HepG2 (cell line): Measurements from ENCODE around the gene CTIF. TPM values are rescaled to one million over a fixed set of nuclear protein-coding genes. Genes with fewer than 3 reads are reported as not detected.

Source experiments
- ARNT2 ChIP-seq: sonication (generic); formaldehyde crosslinking; IDR thresholded peaks from 2 replicates; pipeline ENCODE4 v1.8.0; 2022; ENCODE audit warnings: mild to moderate bottlenecking, low read depth, missing genetic modification reagents, moderate library complexity
- ELF3 ChIP-seq: IDR thresholded peaks from 2 replicates; pipeline ENCODE4 v1.6.1; 2016; ENCODE audit warnings: missing genetic modification reagents, missing compliant biosample characterization
- ETV6 ChIP-seq: sonication (generic); formaldehyde crosslinking; conservative IDR thresholded peaks from 2 replicates; pipeline ENCODE4 v1.4.0; 2020; ENCODE audit warnings: missing genetic modification reagents
- FOSL2 ChIP-seq: sonication (generic); formaldehyde crosslinking; IDR thresholded peaks from 2 replicates; pipeline ENCODE4 v1.4.0; 2020; ENCODE audit warnings: missing genetic modification reagents
- IRX3 ChIP-seq: sonication (generic); formaldehyde crosslinking; IDR thresholded peaks from 2 replicates; pipeline ENCODE4 v1.8.1; 2023; ENCODE audit warnings: mild to moderate bottlenecking, low read depth, missing genetic modification reagents, borderline replicate concordance
- KAT2B ChIP-seq: fragments of 150-350 bp; IDR thresholded peaks from 2 replicates; pipeline ENCODE4 v1.6.1; 2014; ENCODE audit warnings: low read depth, low read length, borderline replicate concordance
- KDM5B ChIP-seq: sonication (generic); formaldehyde crosslinking; IDR thresholded peaks from 2 replicates; pipeline ENCODE4 v1.4.0; 2020; ENCODE audit warnings: missing genetic modification reagents, mild to moderate bottlenecking, borderline replicate concordance
- MAFF ChIP-seq: IDR thresholded peaks from 2 replicates; pipeline ENCODE4 v1.6.1; 2011; ENCODE audit warnings: low read depth, low read length, improper control_type of control experiment
- MAFG ChIP-seq: sonication (generic); formaldehyde crosslinking; IDR thresholded peaks from 2 replicates; pipeline ENCODE4 v1.5.1; 2020; ENCODE audit warnings: mild to moderate bottlenecking, missing genetic modification reagents
- MAFK ChIP-seq, 2 experiments: IDR thresholded peaks in 1 of 2; conservative IDR thresholded peaks in 1 of 2; 2 replicates each; pipeline ENCODE4 v1.6.1; 2011; ENCODE audit warnings: improper control_type of control experiment in 2 of 2, low read length in 2 of 2
- NFYC ChIP-seq: IDR thresholded peaks from 2 replicates; pipeline ENCODE4 v1.6.1; 2016; ENCODE audit warnings: missing genetic modification reagents, missing compliant biosample characterization
- NKX3-1 ChIP-seq: sonication (generic); formaldehyde crosslinking; IDR thresholded peaks from 2 replicates; pipeline ENCODE4 v1.5.0; 2020; ENCODE audit warnings: missing genetic modification reagents
- NPAS2 ChIP-seq: sonication (generic); formaldehyde crosslinking; IDR thresholded peaks from 2 replicates; pipeline ENCODE4 v1.8.0; 2022; ENCODE audit warnings: mild to moderate bottlenecking, missing genetic modification reagents, borderline replicate concordance
- RCOR2 ChIP-seq: IDR thresholded peaks from 2 replicates; pipeline ENCODE4 v1.6.1; 2016; ENCODE audit warnings: missing biosample characterization, missing genetic modification reagents
- RORA ChIP-seq: sonication (generic); formaldehyde crosslinking; IDR thresholded peaks from 2 replicates; pipeline ENCODE4 v1.5.0; 2020; ENCODE audit warnings: mild to moderate bottlenecking, missing genetic modification reagents, moderate library complexity
- SOX5 ChIP-seq: IDR thresholded peaks from 2 replicates; pipeline ENCODE4 v1.6.1; 2016; ENCODE audit warnings: borderline replicate concordance
- SP2 ChIP-seq: sonication (generic); formaldehyde crosslinking; IDR thresholded peaks from 2 replicates; pipeline ENCODE4 v1.5.1; 2020; ENCODE audit warnings: mild to moderate bottlenecking, missing genetic modification reagents
- ZFP36 ChIP-seq: fragments of 150-350 bp; IDR thresholded peaks from 2 replicates; pipeline ENCODE4 v1.6.1; 2018; ENCODE audit warnings: borderline replicate concordance, low read length, low read depth; ENCODE audit not compliant: partially characterized antibody
- ZMYM3 ChIP-seq: sonication (generic); formaldehyde crosslinking; IDR thresholded peaks from 2 replicates; pipeline ENCODE4 v1.5.1; 2020; ENCODE audit warnings: mild to moderate bottlenecking, missing genetic modification reagents
- ZNF292 ChIP-seq: sonication (generic); formaldehyde crosslinking; IDR thresholded peaks from 2 replicates; pipeline ENCODE4 v1.8.1; 2022; ENCODE audit warnings: mild to moderate bottlenecking, low read depth, missing genetic modification reagents, borderline replicate concordance
- ZNF768 ChIP-seq: sonication (generic); formaldehyde crosslinking; IDR thresholded peaks from 2 replicates; pipeline ENCODE4 v1.4.0; 2020; ENCODE audit warnings: missing genetic modification reagents
- polyA plus RNA-seq, 8 experiments: library from polyadenylated mRNA; depleted of rRNA in 3 of 8; stranded (reverse) in 7 of 8; unstranded in 1 of 8; fragments of >200 nt; fragmentation: Illumina TruSeq in 4 of 8; extraction: Trizol in 4 of 8; gene quantifications; 2 replicates each; pipeline versions ENCODE4 v1.2.1 to v1.2.3, GENCODE V29; 2011 to 2016; ENCODE audit warnings: low read depth in 4 of 8, missing spikeins in 1 of 8, mixed read lengths in 1 of 8; ENCODE audit not compliant: insufficient read depth in 1 of 8
- total RNA-seq, 5 experiments: library from RNA; depleted of rRNA; stranded (reverse); fragments of >200 nt; fragmentation: Illumina TruSeq; extraction: Trizol; gene quantifications; 2 replicates each; pipeline ENCODE4 v1.2.3, GENCODE V29; 2016; ENCODE audit warnings: low read depth in 1 of 5
- TF ChIP-seq, protein P1 (sequence below): sonication (generic); formaldehyde crosslinking; IDR thresholded peaks from 2 replicates; pipeline ENCODE4 v1.4.0; 2020; ENCODE audit warnings: missing genetic modification reagents
- TF ChIP-seq, protein P2 (sequence below): sonication (generic); formaldehyde crosslinking; IDR thresholded peaks from 2 replicates; pipeline ENCODE4 v1.4.0; 2020; ENCODE audit warnings: missing genetic modification reagents, borderline replicate concordance
- TF ChIP-seq, protein P3 (sequence below): IDR thresholded peaks from 2 replicates; pipeline ENCODE4 v1.6.1; 2016; ENCODE audit warnings: missing biosample characterization, missing genetic modification reagents, low read depth

The CTIF gene
- total and polyA plus RNA-seq, 2 of the 13 experiments (the other 11 are each of a cell fraction or from before 2014, with no cell fraction given): 18.2 to 28.0 TPM

DNA sequence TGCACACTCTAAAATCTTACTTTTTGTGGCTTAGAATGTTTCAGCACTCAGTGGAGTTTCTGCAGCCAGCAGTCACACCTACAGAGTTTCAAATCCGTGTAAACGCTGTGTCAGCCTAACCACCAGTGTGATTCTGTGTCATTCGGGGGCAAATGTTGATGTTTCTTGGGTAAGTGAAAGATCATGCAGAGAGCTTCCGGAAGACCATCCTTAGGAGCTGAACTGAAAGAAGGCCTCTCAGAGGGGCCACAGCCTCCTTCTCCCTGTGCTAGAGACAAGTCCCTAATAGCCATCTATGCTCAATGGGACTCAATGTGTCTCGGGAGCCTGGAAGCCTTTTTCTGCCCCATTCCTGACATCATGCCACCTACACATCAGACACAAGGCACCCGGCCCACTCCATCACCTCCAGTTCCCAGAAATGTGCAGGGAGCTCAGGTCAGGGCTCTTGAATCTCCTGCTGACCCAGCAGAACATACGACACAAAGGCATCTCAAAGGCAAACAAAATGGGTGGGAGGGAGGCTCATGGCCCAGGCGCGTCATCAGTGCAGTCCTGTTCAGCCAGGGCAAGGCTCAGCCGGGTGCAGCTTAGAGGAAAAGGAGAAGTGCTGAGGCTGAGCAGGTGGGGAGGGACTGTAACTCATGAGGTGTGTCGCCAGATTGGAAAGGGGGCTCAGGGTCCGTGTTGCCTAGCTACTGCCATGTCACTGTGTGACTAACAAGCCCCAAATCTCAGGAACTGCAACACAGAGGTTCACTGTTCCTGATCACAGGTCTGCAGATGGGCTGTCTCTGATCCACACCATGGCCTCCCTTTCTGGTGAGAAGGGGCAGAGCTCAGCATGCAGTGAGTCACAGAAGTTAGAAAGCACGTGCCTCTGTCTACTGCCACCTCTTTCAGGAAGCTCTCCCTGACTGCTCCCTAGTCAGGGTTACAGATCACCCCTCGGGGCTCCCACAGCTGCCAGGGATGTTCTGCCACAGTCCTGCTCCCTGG lies 329.9 kb downstream of the CTIF start (continued):
- TF ChIP-seq, protein P1, sequence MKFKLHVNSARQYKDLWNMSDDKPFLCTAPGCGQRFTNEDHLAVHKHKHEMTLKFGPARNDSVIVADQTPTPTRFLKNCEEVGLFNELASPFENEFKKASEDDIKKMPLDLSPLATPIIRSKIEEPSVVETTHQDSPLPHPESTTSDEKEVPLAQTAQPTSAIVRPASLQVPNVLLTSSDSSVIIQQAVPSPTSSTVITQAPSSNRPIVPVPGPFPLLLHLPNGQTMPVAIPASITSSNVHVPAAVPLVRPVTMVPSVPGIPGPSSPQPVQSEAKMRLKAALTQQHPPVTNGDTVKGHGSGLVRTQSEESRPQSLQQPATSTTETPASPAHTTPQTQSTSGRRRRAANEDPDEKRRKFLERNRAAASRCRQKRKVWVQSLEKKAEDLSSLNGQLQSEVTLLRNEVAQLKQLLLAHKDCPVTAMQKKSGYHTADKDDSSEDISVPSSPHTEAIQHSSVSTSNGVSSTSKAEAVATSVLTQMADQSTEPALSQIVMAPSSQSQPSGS: no peak
- TF ChIP-seq, protein P2, sequence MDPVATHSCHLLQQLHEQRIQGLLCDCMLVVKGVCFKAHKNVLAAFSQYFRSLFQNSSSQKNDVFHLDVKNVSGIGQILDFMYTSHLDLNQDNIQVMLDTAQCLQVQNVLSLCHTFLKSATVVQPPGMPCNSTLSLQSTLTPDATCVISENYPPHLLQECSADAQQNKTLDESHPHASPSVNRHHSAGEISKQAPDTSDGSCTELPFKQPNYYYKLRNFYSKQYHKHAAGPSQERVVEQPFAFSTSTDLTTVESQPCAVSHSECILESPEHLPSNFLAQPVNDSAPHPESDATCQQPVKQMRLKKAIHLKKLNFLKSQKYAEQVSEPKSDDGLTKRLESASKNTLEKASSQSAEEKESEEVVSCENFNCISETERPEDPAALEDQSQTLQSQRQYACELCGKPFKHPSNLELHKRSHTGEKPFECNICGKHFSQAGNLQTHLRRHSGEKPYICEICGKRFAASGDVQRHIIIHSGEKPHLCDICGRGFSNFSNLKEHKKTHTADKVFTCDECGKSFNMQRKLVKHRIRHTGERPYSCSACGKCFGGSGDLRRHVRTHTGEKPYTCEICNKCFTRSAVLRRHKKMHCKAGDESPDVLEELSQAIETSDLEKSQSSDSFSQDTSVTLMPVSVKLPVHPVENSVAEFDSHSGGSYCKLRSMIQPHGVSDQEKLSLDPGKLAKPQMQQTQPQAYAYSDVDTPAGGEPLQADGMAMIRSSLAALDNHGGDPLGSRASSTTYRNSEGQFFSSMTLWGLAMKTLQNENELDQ (CRISPR knock-in tag): no peak
- peak; percentile 79 to 89 for TF ChIP-seq MAFK (conservative IDR thresholded peaks at IDR 0.05 in 1 of 2, IDR thresholded peaks at IDR 0.05 in 1 of 2; ENCODE audit: low read length in 2 of 2)
- no peak for TF ChIP-seq RORA (CRISPR knock-in tag)
- peak; percentile 94 for TF ChIP-seq ZMYM3 (CRISPR knock-in tag)
- no peak for TF ChIP-seq NFYC (CRISPR knock-in tag)
- TF ChIP-seq ELF3 (CRISPR knock-in tag): peak; percentile 35; the same call in 1 of the 2 replicates
- TF ChIP-seq RCOR2 (CRISPR knock-in tag): no peak
- TF ChIP-seq NPAS2 (CRISPR knock-in tag): no peak
- no peak for TF ChIP-seq SP2 (CRISPR knock-in tag)
- 0 out of 2 replicates have a peak, but pooled peaks have one; percentile 10 for TF ChIP-seq SOX5 (CRISPR knock-in tag)
- TF ChIP-seq ZNF292 (CRISPR knock-in tag): peak; percentile 58; the same call in 1 of the 2 replicates
- TF ChIP-seq IRX3: no peak
- TF ChIP-seq ARNT2 (CRISPR knock-in tag): no peak
- TF ChIP-seq ETV6: no peak
- peak; percentile 27; the same call in 1 of the 2 replicates for TF ChIP-seq KDM5B (CRISPR knock-in tag)
- TF ChIP-seq ZFP36: peak; percentile 91
- peak; percentile 75 for TF ChIP-seq ZNF768 (CRISPR knock-in tag)
- TF ChIP-seq, protein P3, sequence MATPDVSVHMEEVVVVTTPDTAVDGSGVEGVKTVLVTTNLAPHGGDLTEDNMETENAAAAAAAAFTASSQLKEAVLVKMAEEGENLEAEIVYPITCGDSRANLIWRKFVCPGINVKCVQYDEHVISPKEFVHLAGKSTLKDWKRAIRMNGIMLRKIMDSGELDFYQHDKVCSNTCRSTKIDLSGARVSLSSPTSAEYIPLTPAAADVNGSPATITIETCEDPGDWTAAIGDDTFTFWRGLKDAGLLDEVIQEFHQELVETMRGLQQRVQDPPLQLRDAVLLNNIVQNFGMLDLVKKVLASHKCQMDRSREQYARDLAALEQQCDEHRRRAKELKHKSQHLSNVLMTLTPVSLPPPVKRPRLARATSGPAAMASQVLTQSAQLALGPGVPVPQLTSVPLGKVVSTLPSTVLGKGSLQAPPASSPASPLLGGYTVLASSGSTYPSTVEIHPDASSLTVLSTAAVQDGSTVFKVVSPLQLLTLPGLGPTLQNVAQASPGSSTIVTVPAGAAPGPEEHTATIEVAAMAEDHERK (CRISPR knock-in tag): no peak
- peak; percentile 81 for TF ChIP-seq MAFF
- peak; percentile 58; the same call in 1 of the 2 replicates for TF ChIP-seq FOSL2
- TF ChIP-seq NKX3-1 (CRISPR knock-in tag): no peak
- TF ChIP-seq MAFG: peak; percentile 56
- no peak for TF ChIP-seq KAT2B
